Erythroblast (primary cell): Measurements from ENCODE around the gene ABITRAM.

ENCODE experiments used
- GATA1 ChIP-seq: IDR thresholded peaks from 2 replicates; pipeline ENCODE4 v1.6.1; 2011; ENCODE audit warnings: low read depth, mild to moderate bottlenecking, control low read depth, low read length, moderate library complexity
- POLR2A ChIP-seq: IDR thresholded peaks from 2 replicates; pipeline ENCODE4 v1.6.1; 2011; ENCODE audit warnings: mild to moderate bottlenecking, low read length

DNA sequence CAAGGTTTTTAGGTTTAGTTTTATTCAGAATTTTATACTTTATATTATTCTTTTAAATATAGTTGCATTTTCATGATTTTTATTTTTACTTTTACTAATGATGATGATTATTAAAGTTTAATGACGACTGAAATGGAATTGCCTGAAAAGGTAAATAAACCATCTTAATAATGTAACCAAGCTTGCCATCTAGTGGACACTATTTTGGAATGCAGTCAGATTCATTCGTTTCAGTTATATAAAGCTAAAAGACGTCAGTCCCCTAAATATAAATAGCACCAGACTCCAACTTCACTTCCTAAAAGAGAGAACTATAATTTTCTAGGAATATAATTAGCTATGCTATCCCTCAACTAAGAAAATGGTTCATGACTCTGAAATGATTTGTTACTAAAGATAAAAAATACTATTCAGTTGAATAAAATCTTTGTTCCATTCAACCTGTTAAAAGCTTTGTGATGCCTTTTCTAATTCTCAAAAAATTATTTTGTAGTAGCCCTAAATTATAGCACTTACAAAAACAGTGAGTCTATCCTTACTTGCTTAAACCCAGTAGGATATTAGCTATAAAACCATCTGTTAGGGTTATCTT is 19.9 kb downstream of the ABITRAM start:
- TF ChIP-seq POLR2A = no peak
- TF ChIP-seq GATA1 = no peak
